IMR-90 (cell line): ENCODE data around the gene EEF1G. TPM values are rescaled to one million over a fixed set of nuclear protein-coding genes. Genes with fewer than 3 reads are reported as not detected.

Source experiments
- microRNA-seq, 2 experiments: library from miRNA; stranded (forward) in 1 of 2; unstranded in 1 of 2; fragments of 10-50 nt in 1 of 2; fragments of <30 nt in 1 of 2; gene quantifications in 1 of 2; microRNA quantifications in 1 of 2; one replicate each; pipeline versions ENCODE3 to v1.1.0; 2013 to 2020; ENCODE audit not compliant: insufficient read depth in 1 of 2, insufficient read length in 1 of 2, unreplicated experiment in 1 of 2
- polyA plus RNA-seq, 3 experiments: library from polyadenylated mRNA; depleted of rRNA; stranded (reverse); fragments of >200 nt; gene quantifications; 2 replicates each; pipeline ENCODE4 v1.2.3, GENCODE V29; 2012; ENCODE audit warnings: low replicate concordance in 1 of 3
- small RNA-seq, 5 experiments: library from RNA; depleted of rRNA; stranded (forward); fragments of <200 nt; gene quantifications; one replicate each; pipeline ENCODE3, GENCODE V24; 2012
- total RNA-seq: library from RNA; depleted of rRNA; stranded (reverse); fragments of >200 nt; gene quantifications from 2 replicates; pipeline ENCODE4 v1.2.3, GENCODE V29; 2012; rRNA removed

Gene EEF1G
- total and polyA plus RNA-seq, 2 of the 4 experiments (the other 2 are of a cell fraction), result 1,684 to 1,857 TPM

Small RNA genes lying within 50 kb of the gene (microRNA-seq; reads per million reads assigned to microRNA genes)
- not detected for gene AP001458.1 (ENCODE audit: insufficient read depth, insufficient read length)
- gene EEF1G (ENCODE audit: insufficient read depth, insufficient read length), result not detected
- gene MIR6747 (ENCODE audit: insufficient read depth in 1 of 2, insufficient read length in 1 of 2, unreplicated experiment in 1 of 2), result 0 to 9.3 reads per million in 2 experiments

Small RNA genes lying within 50 kb of the gene (small RNA-seq; reads per million reads assigned to genes)
- gene AP001458.1 (0 reads per million in 5 experiments), gene EEF1G (0 reads per million in 5 experiments), gene MIR6747 (0 to 1.1 (median 0) reads per million in 5 experiments)

Other genes with a start within 250 kb of the EEF1G start
- 0.28 TPM in 1 of 2 replicates, not detected in the other for gene ASRGL1, start 236.4 kb downstream of the EEF1G start, total RNA-seq
- 0.72 and 1.0 TPM in 2 replicates for gene ASRGL1, start 236.4 kb downstream of the EEF1G start, polyA plus RNA-seq (2012; rRNA removed)
- gene SCGB1A1, start 154.9 kb downstream of the EEF1G start, total RNA-seq, result not detected in 2 replicates
- not detected in 2 replicates for gene SCGB1A1, start 154.9 kb downstream of the EEF1G start, polyA plus RNA-seq (2012; rRNA removed)
- 695 and 735 TPM in 2 replicates for gene AHNAK, start 27.1 kb downstream of the EEF1G start, total RNA-seq
- 80.7 and 95.1 TPM in 2 replicates for gene AHNAK, start 27.1 kb downstream of the EEF1G start, polyA plus RNA-seq (2012; rRNA removed)
- gene TUT1, start 17.6 kb upstream of the EEF1G start, total RNA-seq, result 3.3 and 4.3 TPM in 2 replicates
- 10.1 TPM in 2 replicates for gene TUT1, start 17.6 kb upstream of the EEF1G start, polyA plus RNA-seq (2012; rRNA removed)
- gene MTA2, start 28.0 kb upstream of the EEF1G start, total RNA-seq, result 126 and 136 TPM in 2 replicates
- gene MTA2, start 28.0 kb upstream of the EEF1G start, polyA plus RNA-seq (2012; rRNA removed), result 28.0 and 34.8 TPM in 2 replicates
- gene EML3, start 38.9 kb upstream of the EEF1G start, total RNA-seq, result 4.4 and 5.0 TPM in 2 replicates
- 24.7 and 26.1 TPM in 2 replicates for gene EML3, start 38.9 kb upstream of the EEF1G start, polyA plus RNA-seq (2012; rRNA removed)
- gene ROM1, start 39.4 kb upstream of the EEF1G start, total RNA-seq, result 2.2 TPM in 2 replicates
- gene ROM1, start 39.4 kb upstream of the EEF1G start, polyA plus RNA-seq (2012; rRNA removed), result 1.7 and 2.5 TPM in 2 replicates
- gene B3GAT3, start 48.1 kb upstream of the EEF1G start, total RNA-seq, result 10.4 and 10.6 TPM in 2 replicates
- gene B3GAT3, start 48.1 kb upstream of the EEF1G start, polyA plus RNA-seq (2012; rRNA removed), result 38.4 and 51.7 TPM in 2 replicates
- gene GANAB, start 72.7 kb upstream of the EEF1G start, total RNA-seq, result 182 and 209 TPM in 2 replicates
- gene GANAB, start 72.7 kb upstream of the EEF1G start, polyA plus RNA-seq (2012; rRNA removed), result 323 and 344 TPM in 2 replicates
- 8.9 and 11.8 TPM in 2 replicates for gene INTS5, start 79.4 kb upstream of the EEF1G start, total RNA-seq
- gene INTS5, start 79.4 kb upstream of the EEF1G start, polyA plus RNA-seq (2012; rRNA removed), result 14.7 and 14.8 TPM in 2 replicates
- gene C11orf98, start 91.3 kb upstream of the EEF1G start, total RNA-seq, result 41.2 and 53.6 TPM in 2 replicates
- 62.3 and 68.9 TPM in 2 replicates for gene C11orf98, start 91.3 kb upstream of the EEF1G start, polyA plus RNA-seq (2012; rRNA removed)
- 6.4 and 7.9 TPM in 2 replicates for gene CSKMT, start 91.4 kb upstream of the EEF1G start, total RNA-seq
- gene CSKMT, start 91.4 kb upstream of the EEF1G start, polyA plus RNA-seq (2012; rRNA removed), result 5.3 and 6.2 TPM in 2 replicates
- gene UQCC3, start 97.8 kb upstream of the EEF1G start, total RNA-seq, result 5.7 and 6.7 TPM in 2 replicates
- 9.7 and 13.7 TPM in 2 replicates for gene UQCC3, start 97.8 kb upstream of the EEF1G start, polyA plus RNA-seq (2012; rRNA removed)
- gene LBHD1, start 98.4 kb upstream of the EEF1G start, total RNA-seq, result 1.4 and 1.6 TPM in 2 replicates
- gene LBHD1, start 98.4 kb upstream of the EEF1G start, polyA plus RNA-seq (2012; rRNA removed), result 2.9 and 4.0 TPM in 2 replicates
- 50.0 and 83.0 TPM in 2 replicates for gene UBXN1, start 105.2 kb upstream of the EEF1G start, total RNA-seq
- 81.6 and 96.9 TPM in 2 replicates for gene UBXN1, start 105.2 kb upstream of the EEF1G start, polyA plus RNA-seq (2012; rRNA removed)
- 0.28 and 0.36 TPM in 2 replicates for gene LRRN4CL, start 115.6 kb upstream of the EEF1G start, total RNA-seq
- 0.84 and 1.1 TPM in 2 replicates for gene LRRN4CL, start 115.6 kb upstream of the EEF1G start, polyA plus RNA-seq (2012; rRNA removed)
- gene BSCL2, start 133.5 kb upstream of the EEF1G start, total RNA-seq, result 19.4 and 26.2 TPM in 2 replicates
- 46.0 and 47.1 TPM in 2 replicates for gene BSCL2, start 133.5 kb upstream of the EEF1G start, polyA plus RNA-seq (2012; rRNA removed)
- gene GNG3, start 133.8 kb upstream of the EEF1G start, total RNA-seq, result not detected in 2 replicates
- gene GNG3, start 133.8 kb upstream of the EEF1G start, polyA plus RNA-seq (2012; rRNA removed), result not detected in 2 replicates
- gene HNRNPUL2, start 153.6 kb upstream of the EEF1G start, total RNA-seq, result 3.9 and 5.0 TPM in 2 replicates
- 25.5 and 30.2 TPM in 2 replicates for gene HNRNPUL2, start 153.6 kb upstream of the EEF1G start, polyA plus RNA-seq (2012; rRNA removed)
- 37.1 and 45.5 TPM in 2 replicates for gene TTC9C, start 154.6 kb upstream of the EEF1G start, total RNA-seq
- 29.1 and 32.9 TPM in 2 replicates for gene TTC9C, start 154.6 kb upstream of the EEF1G start, polyA plus RNA-seq (2012; rRNA removed)
- 7.8 and 8.1 TPM in 2 replicates for gene ZBTB3, start 180.3 kb upstream of the EEF1G start, total RNA-seq
- 2.3 and 3.4 TPM in 2 replicates for gene ZBTB3, start 180.3 kb upstream of the EEF1G start, polyA plus RNA-seq (2012; rRNA removed)
- gene POLR2G, start 187.7 kb upstream of the EEF1G start, total RNA-seq, result 110 and 154 TPM in 2 replicates
- gene POLR2G, start 187.7 kb upstream of the EEF1G start, polyA plus RNA-seq (2012; rRNA removed), result 157 and 165 TPM in 2 replicates
- 8.1 and 9.5 TPM in 2 replicates for gene TAF6L, start 197.5 kb upstream of the EEF1G start, total RNA-seq
- gene TAF6L, start 197.5 kb upstream of the EEF1G start, polyA plus RNA-seq (2012; rRNA removed), result 13.5 and 14.5 TPM in 2 replicates
- gene TMEM179B, start 213.5 kb upstream of the EEF1G start, total RNA-seq, result 20.0 and 29.4 TPM in 2 replicates
- gene TMEM179B, start 213.5 kb upstream of the EEF1G start, polyA plus RNA-seq (2012; rRNA removed), result 67.1 and 71.5 TPM in 2 replicates
- gene TMEM223, start 218.1 kb upstream of the EEF1G start, total RNA-seq, result 9.7 and 14.2 TPM in 2 replicates
- 15.7 and 18.0 TPM in 2 replicates for gene TMEM223, start 218.1 kb upstream of the EEF1G start, polyA plus RNA-seq (2012; rRNA removed)
- gene NXF1, start 231.5 kb upstream of the EEF1G start, total RNA-seq, result 26.3 and 27.5 TPM in 2 replicates
- 90.4 and 97.4 TPM in 2 replicates for gene NXF1, start 231.5 kb upstream of the EEF1G start, polyA plus RNA-seq (2012; rRNA removed)